Progenitor cell of endocrine pancreas (in vitro differentiated cells): Measurements from ENCODE around the gene MS4A8. TPM values are rescaled to one million over a fixed set of nuclear protein-coding genes. Genes with fewer than 3 reads are reported as not detected.

Experiments used
- DNase-seq: peaks from one replicate; pipeline ENCODE4 v3.0.0; 2021; ENCODE audit warnings: low spot score; ENCODE audit not compliant: unreplicated experiment
- H3K27ac Mint-ChIP-seq: 2 replicates; pipeline ENCODE4 v1.8.0; 2021; ENCODE audit warnings: mild to moderate bottlenecking, moderate library complexity, mixed read lengths
- H3K27me3 Mint-ChIP-seq: 2 replicates; pipeline ENCODE4 v1.8.0; 2021; ENCODE audit warnings: mixed read lengths
- H3K36me3 Mint-ChIP-seq: 2 replicates; pipeline ENCODE4 v1.8.0; 2022; ENCODE audit warnings: mixed read lengths; ENCODE audit not compliant: insufficient read depth
- H3K4me1 Mint-ChIP-seq: 2 replicates; pipeline ENCODE4 v1.8.0; 2021; ENCODE audit warnings: low read depth, mixed read lengths
- H3K4me3 Mint-ChIP-seq: 2 replicates; pipeline ENCODE4 v1.8.0; 2021; ENCODE audit warnings: low read depth, mild to moderate bottlenecking, moderate library complexity, mixed read lengths
- H3K9me3 Mint-ChIP-seq: 2 replicates; pipeline ENCODE4 v1.8.0; 2021; ENCODE audit warnings: low read depth, mixed read lengths
- CTCF ChIP-seq: fragments of 200-600 bp; sonication (generic); IDR thresholded peaks from one replicate; pipeline ENCODE4 v1.5.0; 2021; ENCODE audit warnings: antibody characterized with exemption, mild to moderate bottlenecking; ENCODE audit not compliant: unreplicated experiment
- total RNA-seq: library from RNA; stranded (reverse); gene quantifications from 2 replicates; pipeline ENCODE4 v1.2.1, GENCODE V29; 2021

MS4A8 gene
- total RNA-seq, 1 donor from 2014 or later = 5.1 TPM

GRCh38 chr11:60725592-60725991, 26.2 kb downstream of the MS4A8 start:
- Mint-ChIP-seq H3K27me3 (peaks cover 40% of the 10 kb centered on the region), H3K27ac (no peak overlapping the region), H3K9me3 (no peaks in the 10 kb centered on the region), H3K4me3 (no peak overlapping the region), H3K4me1 (no peaks in the 10 kb centered on the region), H3K36me3 (no peaks in the 10 kb centered on the region)
- no peak for TF ChIP-seq CTCF
- DNase-seq = no peak

GRCh38 chr11:60731586-60731985, 32.2 kb downstream of the MS4A8 start:
- H3K4me1 Mint-ChIP-seq = no peaks in the 10 kb centered on the region
- no peak for DNase-seq
- no peak overlapping the region for H3K27ac Mint-ChIP-seq
- peaks cover 19% of the 10 kb centered on the region for H3K27me3 Mint-ChIP-seq
- H3K9me3 Mint-ChIP-seq = no peaks in the 10 kb centered on the region
- no peaks in the 10 kb centered on the region for H3K36me3 Mint-ChIP-seq
- no peak overlapping the region for H3K4me3 Mint-ChIP-seq
- no peak for TF ChIP-seq CTCF

GRCh38 chr11:60734279-60734678, 34.9 kb downstream of the MS4A8 start:
- Mint-ChIP-seq H3K27ac (no peak overlapping the region), H3K9me3 (no peaks in the 10 kb centered on the region), H3K4me3 (no peak overlapping the region)

GRCh38 chr11:60739114-60739513, 39.7 kb downstream of the MS4A8 start:
- H3K4me3 Mint-ChIP-seq = no peak overlapping the region
- peaks cover 7% of the 10 kb centered on the region for H3K9me3 Mint-ChIP-seq
- H3K27ac Mint-ChIP-seq = no peak overlapping the region
- peak; percentile 45 for TF ChIP-seq CTCF
- peaks cover 21% of the 10 kb centered on the region for H3K27me3 Mint-ChIP-seq
- no peaks in the 10 kb centered on the region for H3K4me1 Mint-ChIP-seq
- no peak for DNase-seq
- no peaks in the 10 kb centered on the region for H3K36me3 Mint-ChIP-seq

More at GRCh38 chr11:60734279-60734678, 34.9 kb downstream of the MS4A8 start:
- no peak for DNase-seq
- Mint-ChIP-seq H3K4me1 (no peaks in the 10 kb centered on the region), H3K36me3 (no peaks in the 10 kb centered on the region), H3K27me3 (peaks cover 26% of the 10 kb centered on the region)
- no peak for TF ChIP-seq CTCF

GRCh38 chr11:60740573-60740972, 41.2 kb downstream of the MS4A8 start:
- peaks cover 7% of the 10 kb centered on the region for H3K9me3 Mint-ChIP-seq
- no peaks in the 10 kb centered on the region for H3K4me1 Mint-ChIP-seq
- no peak for TF ChIP-seq CTCF
- no peak overlapping the region for H3K4me3 Mint-ChIP-seq
- H3K27ac Mint-ChIP-seq = no peak overlapping the region
- no peak for DNase-seq
- H3K36me3 Mint-ChIP-seq = no peaks in the 10 kb centered on the region
- H3K27me3 Mint-ChIP-seq = peaks cover 21% of the 10 kb centered on the region
